H1 (cell line): Measurements from ENCODE around the gene P2RX7.

Source experiments
- BCL11A ChIP-seq, 2 experiments: IDR thresholded peaks; one replicate each; pipeline ENCODE4 v1.6.1; 2011; ENCODE audit warnings: low read depth in 2 of 2, low read length in 2 of 2, mild to moderate bottlenecking in 2 of 2
- CHD2 ChIP-seq: IDR thresholded peaks from 2 replicates; pipeline ENCODE4 v1.6.1; 2012; ENCODE audit warnings: low read length, improper control_type of control experiment
- CTCF ChIP-seq, 3 experiments: IDR thresholded peaks; 1 replicate in 2 of 3; 2 replicates in 1 of 3; pipeline versions ENCODE4 v1.5.1 to v1.6.1; 2011; ENCODE audit warnings: low read length in 3 of 3, mild to moderate bottlenecking in 3 of 3, inconsistent platforms in 2 of 3, low read depth in 1 of 3, moderate library complexity in 1 of 3; ENCODE audit not compliant: insufficient read depth in 1 of 3; ENCODE audit errors: control extremely low read depth in 1 of 3
- EZH2 ChIP-seq: fragments of 200-600 bp; sonication (generic); IDR thresholded peaks from 2 replicates; pipeline ENCODE4 v1.7.1; 2012; ENCODE audit warnings: low read depth, mild to moderate bottlenecking, moderate library complexity, low read length, inconsistent platforms; ENCODE audit not compliant: severe bottlenecking
- POLR2A ChIP-seq, 2 experiments: IDR thresholded peaks; 1 replicate in 1 of 2; 2 replicates in 1 of 2; pipeline ENCODE4 v1.6.1; 2011; ENCODE audit warnings: low read depth in 2 of 2, low read length in 2 of 2, mild to moderate bottlenecking in 2 of 2; ENCODE audit errors: control extremely low read depth in 1 of 2
- SUZ12 ChIP-seq: fragments of 200-600 bp; sonication (generic); IDR thresholded peaks from 2 replicates; pipeline ENCODE4 v1.6.1; 2012; ENCODE audit warnings: mild to moderate bottlenecking, inconsistent platforms, low read length, moderate library complexity, mixed read lengths

GRCh38 chr12:121135320-121135719 is 2.6 kb downstream of the P2RX7 start:
- TF ChIP-seq CHD2 (no peak), POLR2A (IDR thresholded peaks at IDR 0.05; ENCODE audit: control extremely low read depth in 1 of 2, low read depth in 2 of 2, low read length in 2 of 2) (no peak), SUZ12 (no peak), CTCF (IDR thresholded peaks at IDR 0.05; ENCODE audit: control extremely low read depth in 1 of 3, insufficient read depth in 1 of 3, low read depth in 1 of 3, low read length in 3 of 3) (no peak), BCL11A (IDR thresholded peaks at IDR 0.05; ENCODE audit: low read depth in 2 of 2, low read length in 2 of 2) (no peak), EZH2 (no peak)
